NB4 (cell line): ENCODE data around the gene TIPARP.

Experiments
- CTCF ChIP-seq: IDR thresholded peaks from one replicate; pipeline ENCODE4 v1.5.1; 2012; ENCODE audit warnings: low read depth, low read length
- MAX ChIP-seq: IDR thresholded peaks from 2 replicates; pipeline ENCODE4 v1.6.1; 2011; ENCODE audit warnings: low read depth, low read length
- MYC ChIP-seq: IDR thresholded peaks from 2 replicates; pipeline ENCODE4 v1.6.1; 2011; ENCODE audit warnings: low read depth, low read length
- POLR2A ChIP-seq: IDR thresholded peaks from 2 replicates; pipeline ENCODE4 v1.6.1; 2011; ENCODE audit warnings: mild to moderate bottlenecking; ENCODE audit not compliant: insufficient read length; ENCODE audit errors: extremely low read depth

GRCh38 chr3:156646958-156647357 is 27.4 kb upstream of the TIPARP start:
- TF ChIP-seq MAX = no peak
- no peak for TF ChIP-seq CTCF
- TF ChIP-seq POLR2A = no peak
- no peak for TF ChIP-seq MYC
